ENCODE measurements around the gene KIAA1549.
A peak's percentile ranks its signal among the peaks of the same experiment; 100 is the strongest.

The KIAA1549 gene

DNA sequence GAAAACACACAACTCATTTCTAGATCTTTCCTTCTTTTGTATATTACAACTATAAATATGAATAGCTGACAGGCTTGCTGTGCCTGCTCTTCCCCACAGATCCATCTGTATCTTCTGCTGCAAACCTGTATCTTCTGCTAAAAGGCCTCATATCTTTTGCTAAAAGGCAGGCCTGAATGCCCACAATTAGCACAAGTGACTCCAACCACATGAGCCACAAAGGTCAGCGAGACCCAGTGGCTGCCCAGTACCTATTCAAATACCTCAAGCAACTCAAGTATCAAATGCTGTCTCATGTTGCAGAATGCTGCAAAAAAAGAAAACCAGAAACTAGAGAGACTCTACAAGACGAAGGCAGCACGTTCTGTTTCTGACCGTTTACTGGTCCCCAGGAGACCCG is 128.7 kb downstream of the KIAA1549 start:
- TF ChIP-seq, protein P1, sequence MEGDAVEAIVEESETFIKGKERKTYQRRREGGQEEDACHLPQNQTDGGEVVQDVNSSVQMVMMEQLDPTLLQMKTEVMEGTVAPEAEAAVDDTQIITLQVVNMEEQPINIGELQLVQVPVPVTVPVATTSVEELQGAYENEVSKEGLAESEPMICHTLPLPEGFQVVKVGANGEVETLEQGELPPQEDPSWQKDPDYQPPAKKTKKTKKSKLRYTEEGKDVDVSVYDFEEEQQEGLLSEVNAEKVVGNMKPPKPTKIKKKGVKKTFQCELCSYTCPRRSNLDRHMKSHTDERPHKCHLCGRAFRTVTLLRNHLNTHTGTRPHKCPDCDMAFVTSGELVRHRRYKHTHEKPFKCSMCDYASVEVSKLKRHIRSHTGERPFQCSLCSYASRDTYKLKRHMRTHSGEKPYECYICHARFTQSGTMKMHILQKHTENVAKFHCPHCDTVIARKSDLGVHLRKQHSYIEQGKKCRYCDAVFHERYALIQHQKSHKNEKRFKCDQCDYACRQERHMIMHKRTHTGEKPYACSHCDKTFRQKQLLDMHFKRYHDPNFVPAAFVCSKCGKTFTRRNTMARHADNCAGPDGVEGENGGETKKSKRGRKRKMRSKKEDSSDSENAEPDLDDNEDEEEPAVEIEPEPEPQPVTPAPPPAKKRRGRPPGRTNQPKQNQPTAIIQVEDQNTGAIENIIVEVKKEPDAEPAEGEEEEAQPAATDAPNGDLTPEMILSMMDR (IDR thresholded peaks at IDR 0.05; ENCODE audit: low read depth, low read length, missing control alignments): no peak
- H3K4me3 ChIP-seq (ENCODE audit: low read depth, low read length): no peak overlapping the region
- in situ Hi-C loops (cut with HindIII; ENCODE audit: low sequenced_read_pairs): loop anchor here (5.0 kb wide), 1 partner anchor 60 kb away; no protein-coding TSS in a partner anchor
- DNase-seq (ENCODE audit: low read depth): no peak

DNA sequence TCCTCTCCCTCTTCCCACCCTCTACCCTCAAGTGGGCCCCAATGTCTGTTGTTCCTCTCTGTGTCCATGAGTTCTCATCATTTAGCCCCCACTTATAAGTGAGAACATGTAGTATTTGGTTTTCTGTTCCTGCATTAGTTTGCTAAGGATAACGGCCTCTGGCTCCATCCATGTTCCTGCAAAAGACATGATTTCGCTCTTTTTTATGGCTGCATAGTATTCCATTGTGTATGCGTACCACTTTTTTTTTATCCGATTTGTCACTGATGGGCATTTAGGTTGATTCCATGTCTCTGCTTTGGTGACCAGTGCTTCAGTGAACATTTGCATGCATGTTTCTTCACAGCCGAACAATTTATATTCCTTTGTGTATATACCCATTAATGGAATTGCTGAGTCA is 131.5 kb downstream of the KIAA1549 start:
- H3K4me3 ChIP-seq (ENCODE audit: low read depth, low read length): no peak overlapping the region
- TF ChIP-seq, protein P1 (IDR thresholded peaks at IDR 0.05; ENCODE audit: low read depth, low read length, missing control alignments): no peak
- in situ Hi-C loops (cut with HindIII; ENCODE audit: low sequenced_read_pairs): loop anchor here (5.0 kb wide), 1 partner anchor 63 kb away; no protein-coding TSS in a partner anchor
- DNase-seq (ENCODE audit: low read depth): no peak

DNA sequence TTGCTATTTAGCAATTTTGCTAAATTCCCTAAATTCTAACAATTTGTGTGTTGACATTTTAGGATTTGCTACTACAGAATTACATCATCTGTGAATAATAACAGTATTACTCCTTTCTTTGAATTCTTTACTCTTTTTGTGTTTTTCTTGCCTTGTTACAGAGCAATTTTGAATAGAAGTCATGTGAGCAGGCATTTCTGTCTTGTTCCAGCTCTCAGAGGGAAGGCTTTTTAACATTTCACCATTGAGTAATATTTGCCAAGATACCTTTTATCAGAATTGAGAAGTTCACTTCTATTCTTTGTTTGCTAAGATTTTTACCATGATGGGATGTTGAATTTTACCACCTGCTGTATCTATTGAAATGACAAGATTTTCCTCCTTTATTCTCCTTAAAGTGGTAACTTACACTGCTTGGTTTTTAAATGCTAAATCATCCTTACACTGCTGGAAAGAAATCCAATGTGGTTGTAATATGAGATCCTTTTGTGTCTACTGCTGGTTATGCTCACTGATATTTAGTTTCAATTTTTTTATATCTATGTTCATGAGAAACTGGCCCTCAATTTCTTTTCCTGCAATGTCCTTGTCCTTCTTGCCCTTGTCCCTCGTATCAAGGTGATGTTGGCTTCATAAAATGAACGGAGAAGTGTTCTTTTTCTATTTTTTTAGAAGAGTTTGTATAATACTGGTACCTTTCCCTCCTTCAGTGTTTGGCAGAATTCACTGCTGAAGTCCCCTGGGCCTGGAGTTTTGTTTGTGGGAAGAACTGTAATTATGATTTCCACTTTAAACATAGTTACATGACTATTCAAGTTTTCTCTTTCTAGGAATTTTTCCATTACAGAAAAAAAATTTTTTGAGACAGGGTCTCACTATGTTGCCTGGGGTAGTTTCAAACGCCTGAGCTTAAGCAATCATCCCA is 132.9 kb downstream of the KIAA1549 start:
- in situ Hi-C loops (cut with HindIII; ENCODE audit: low sequenced_read_pairs): no loop called here
- TF ChIP-seq, protein P1 (IDR thresholded peaks at IDR 0.05; ENCODE audit: low read depth, low read length, missing control alignments): no peak
- peak; percentile 53 for DNase-seq (ENCODE audit: low read depth)

DNA sequence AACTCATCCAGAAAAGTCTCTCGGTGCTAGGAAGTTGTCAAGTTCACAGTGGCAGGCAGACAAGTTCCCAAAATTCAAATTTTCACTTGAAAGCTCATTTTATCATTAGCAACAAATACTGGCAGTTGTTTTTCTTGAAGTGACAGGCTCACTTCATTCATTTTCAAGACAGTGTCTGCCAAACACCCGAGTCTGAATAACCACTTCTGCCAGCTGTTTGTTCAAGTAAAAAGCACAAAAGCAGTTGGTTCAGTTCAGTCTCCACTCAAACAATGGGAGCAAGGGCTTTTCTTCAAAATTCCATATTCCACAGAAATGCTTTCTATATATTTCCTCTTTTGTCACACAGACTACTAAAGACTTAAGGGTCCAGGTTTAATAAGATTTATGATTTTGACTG is 135.5 kb downstream of the KIAA1549 start:
- TF ChIP-seq, protein P1 (IDR thresholded peaks at IDR 0.05; ENCODE audit: low read depth, low read length, missing control alignments): no peak
- H3K4me3 ChIP-seq (ENCODE audit: low read depth, low read length): no peak overlapping the region
- in situ Hi-C loops (cut with HindIII; ENCODE audit: low sequenced_read_pairs): no loop called here
- DNase-seq (ENCODE audit: low read depth): no peak

More for the DNA sequence above, 132.9 kb downstream of the KIAA1549 start:
- no peak overlapping the region for H3K4me3 ChIP-seq (ENCODE audit: low read depth, low read length)

DNA sequence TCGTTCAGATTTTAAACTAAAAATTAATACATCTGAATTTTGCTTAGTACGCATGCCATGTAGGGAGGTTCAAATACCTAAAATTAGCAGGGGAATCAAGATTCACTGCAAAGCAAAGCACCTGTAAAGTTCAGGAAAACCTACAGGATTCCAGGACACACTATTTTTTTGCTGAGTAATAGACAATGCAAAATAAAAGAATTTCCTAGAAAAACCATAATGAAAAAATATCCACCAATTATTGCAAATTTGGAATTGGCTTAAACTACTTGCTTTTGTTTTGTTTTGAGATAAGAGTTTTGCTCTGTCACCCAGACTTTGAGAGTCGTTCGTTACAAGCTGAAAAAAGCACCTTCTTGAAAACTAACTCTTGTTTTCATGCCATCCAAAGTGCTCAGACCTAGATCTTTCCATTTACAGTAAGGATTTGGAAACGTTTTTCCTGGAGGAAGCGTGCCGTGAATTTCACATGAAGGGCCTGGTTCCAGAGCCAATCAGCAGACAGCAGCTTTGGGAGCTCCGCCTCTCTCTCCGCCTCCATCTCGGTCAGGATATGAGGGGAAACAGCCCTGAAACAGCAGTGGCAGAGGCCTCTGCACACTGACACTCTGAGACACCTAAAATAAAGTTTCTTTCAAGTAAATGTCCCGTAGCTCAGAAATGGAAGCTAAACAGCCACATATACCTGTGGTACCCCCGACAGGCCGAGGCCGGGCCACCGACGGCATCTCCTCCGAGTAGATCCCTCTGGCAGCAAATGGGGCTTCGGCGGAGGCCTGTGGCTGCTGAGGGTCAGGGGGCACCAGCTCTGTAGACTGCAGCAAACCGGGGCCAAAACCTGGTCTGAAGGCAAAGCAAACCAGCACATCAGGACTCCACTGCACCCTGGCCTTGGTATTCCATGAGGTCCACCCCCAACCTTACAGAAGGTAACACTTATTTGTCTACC is 137.3 kb downstream of the KIAA1549 start:
- in situ Hi-C loops (cut with HindIII; ENCODE audit: low sequenced_read_pairs): no loop called here
- TF ChIP-seq, protein P1 (IDR thresholded peaks at IDR 0.05; ENCODE audit: low read depth, low read length, missing control alignments): no peak
- no peak for DNase-seq (ENCODE audit: low read depth)
- no peak overlapping the region for H3K4me3 ChIP-seq (ENCODE audit: low read depth, low read length)

DNA sequence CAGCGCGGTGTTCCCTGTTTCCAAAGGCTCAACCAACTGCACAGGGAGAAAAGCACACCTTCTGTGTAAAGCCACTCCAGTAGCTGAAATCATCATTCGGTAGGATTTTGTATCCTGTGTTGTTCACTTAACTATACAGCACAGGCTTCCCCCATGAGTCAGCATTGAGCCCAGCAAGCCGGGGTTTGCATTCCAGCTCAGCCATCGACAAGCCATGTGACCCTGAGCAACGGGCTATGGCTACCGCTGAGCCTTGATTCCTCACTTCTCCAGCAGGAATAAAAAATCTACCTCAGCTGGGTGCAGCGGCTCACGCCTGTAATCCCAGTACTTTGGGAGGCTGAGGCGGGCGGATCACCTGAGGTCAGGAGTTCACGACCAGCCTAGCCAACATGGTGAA is 139.1 kb downstream of the KIAA1549 start:
- DNase-seq (ENCODE audit: low read depth): peak; percentile 16

More for the DNA sequence above, 139.1 kb downstream of the KIAA1549 start:
- TF ChIP-seq, protein P1 (IDR thresholded peaks at IDR 0.05; ENCODE audit: low read depth, low read length, missing control alignments): no peak
- no peak overlapping the region for H3K4me3 ChIP-seq (ENCODE audit: low read depth, low read length)
- in situ Hi-C loops (cut with HindIII; ENCODE audit: low sequenced_read_pairs): no loop called here
